Muscle layer of duodenum (tissue), 2 donors: ENCODE data around the gene UBASH3B.

Source experiments
- H3K27ac ChIP-seq: one replicate; pipeline ENCODE4 v1.7.0; 2013; ENCODE audit warnings: mild to moderate bottlenecking, low read length
- H3K27me3 ChIP-seq: one replicate; pipeline ENCODE4 v1.7.0; 2013; ENCODE audit warnings: low read depth, mild to moderate bottlenecking, control low read depth, low read length
- H3K36me3 ChIP-seq, 2 donors: one replicate each; pipeline ENCODE4 v1.7.0; 2013; ENCODE audit warnings: low read length in 2 of 2, control low read depth in 1 of 2, mild to moderate bottlenecking in 1 of 2; ENCODE audit not compliant: insufficient read depth in 2 of 2, control insufficient read depth in 1 of 2
- H3K4me1 ChIP-seq, 2 donors: one replicate each; pipeline ENCODE4 v1.7.0; 2013; ENCODE audit warnings: low read length in 2 of 2, mild to moderate bottlenecking in 2 of 2, control low read depth in 1 of 2, moderate library complexity in 1 of 2; ENCODE audit not compliant: insufficient read depth in 2 of 2, control insufficient read depth in 1 of 2
- H3K4me3 ChIP-seq, 2 donors: one replicate each; pipeline ENCODE4 v1.7.0; 2013; ENCODE audit warnings: low read length in 2 of 2, low read depth in 1 of 2, mild to moderate bottlenecking in 1 of 2
- H3K9me3 ChIP-seq, 2 donors: one replicate each; pipeline ENCODE4 v1.7.0; 2013; ENCODE audit warnings: low read length in 2 of 2, control low read depth in 1 of 2, mild to moderate bottlenecking in 1 of 2; ENCODE audit not compliant: control insufficient read depth in 1 of 2
- donor health status: healthy.

UBASH3B gene

DNA sequence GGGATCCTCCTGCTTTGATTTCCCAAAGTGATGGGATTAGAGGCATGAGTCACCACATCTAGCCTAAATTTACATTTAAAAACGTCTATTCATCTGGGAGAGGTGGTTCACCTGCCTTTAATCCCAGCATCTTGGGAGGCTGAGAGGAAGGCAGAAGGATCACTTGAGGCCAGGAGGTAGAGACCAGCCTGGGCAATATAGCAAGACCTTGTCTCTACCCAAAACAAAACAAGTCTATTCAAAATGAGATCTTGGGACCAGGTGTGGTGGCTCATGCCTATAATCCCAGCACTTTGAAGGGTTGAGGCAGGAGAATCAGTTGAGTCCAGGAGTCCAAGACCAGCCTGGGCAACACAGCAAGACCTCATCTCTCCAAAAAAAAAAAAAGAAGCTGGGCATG is 4.9 kb upstream of the UBASH3B start:
- Histone ChIP-seq H3K4me3 (no peak overlapping the region), H3K9me3 (no peaks in the 10 kb centered on the region), H3K27me3 (no peaks in the 10 kb centered on the region), H3K4me1 (peaks cover 0 to 14% of the 10 kb centered on the region in 2 donors), H3K27ac (no peak overlapping the region), H3K36me3 (no peaks in the 10 kb centered on the region)

DNA sequence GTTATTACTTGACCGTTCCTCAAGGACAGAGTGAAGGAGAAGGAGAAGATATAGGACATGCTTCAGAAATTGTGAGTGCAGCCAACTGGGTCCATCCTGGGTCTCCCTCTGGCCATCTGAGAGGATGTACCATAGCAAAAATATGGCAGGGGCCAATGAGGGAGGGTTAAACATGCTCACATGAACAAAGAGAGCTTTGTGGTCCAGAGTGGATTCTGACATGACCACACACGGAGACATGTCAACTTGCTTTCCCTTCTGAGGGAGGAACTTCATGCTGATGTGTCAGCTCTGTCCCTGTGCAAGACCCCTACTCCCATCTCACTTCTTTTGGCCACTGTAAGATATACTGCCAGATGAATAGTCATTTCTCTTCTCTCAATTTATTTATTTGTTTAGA is 3.0 kb upstream of the UBASH3B start:
- Histone ChIP-seq H3K36me3 (no peaks in the 10 kb centered on the region), H3K4me3 (no peak overlapping the region), H3K27me3 (no peaks in the 10 kb centered on the region), H3K27ac (no peak overlapping the region), H3K9me3 (no peaks in the 10 kb centered on the region), H3K4me1 (peaks cover 0 to 14% of the 10 kb centered on the region in 2 donors)

DNA sequence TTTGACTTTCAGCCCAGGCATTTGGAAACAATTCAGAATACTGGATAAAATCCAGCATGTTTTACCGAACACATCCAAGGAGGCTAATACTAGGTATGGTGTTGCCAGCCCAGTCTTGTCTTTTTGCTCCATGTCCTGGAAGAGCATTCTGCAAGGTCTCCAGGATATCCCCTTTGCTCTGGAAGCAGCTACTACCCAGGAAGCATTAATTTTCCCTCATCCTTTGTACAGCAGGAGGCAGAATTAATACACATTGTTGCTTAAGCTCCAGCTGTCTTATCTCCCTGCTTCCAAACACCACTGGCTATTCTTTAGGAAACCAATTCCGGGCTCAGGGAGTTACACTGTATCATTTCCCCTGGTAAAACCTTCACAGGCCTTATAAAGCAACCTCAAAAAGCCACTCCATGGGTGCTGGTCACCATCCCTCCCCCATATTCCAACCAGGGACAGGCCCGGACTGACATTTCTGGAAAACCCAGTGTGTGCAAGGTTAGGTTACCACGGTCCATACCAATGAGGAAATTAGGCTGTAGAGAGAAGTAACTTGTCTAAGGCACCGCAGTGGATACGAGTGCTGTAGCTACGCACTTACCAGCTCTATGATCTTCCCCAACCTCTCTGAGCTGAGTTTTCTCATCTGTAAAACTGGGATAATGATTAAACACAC is 1.5 kb upstream of the UBASH3B start:
- Histone ChIP-seq H3K9me3 (no peaks in the 10 kb centered on the region), H3K27ac (no peak overlapping the region), H3K4me3 (no peak overlapping the region), H3K4me1 (peaks cover 0 to 14% of the 10 kb centered on the region in 2 donors), H3K27me3 (no peaks in the 10 kb centered on the region), H3K36me3 (no peaks in the 10 kb centered on the region)

DNA sequence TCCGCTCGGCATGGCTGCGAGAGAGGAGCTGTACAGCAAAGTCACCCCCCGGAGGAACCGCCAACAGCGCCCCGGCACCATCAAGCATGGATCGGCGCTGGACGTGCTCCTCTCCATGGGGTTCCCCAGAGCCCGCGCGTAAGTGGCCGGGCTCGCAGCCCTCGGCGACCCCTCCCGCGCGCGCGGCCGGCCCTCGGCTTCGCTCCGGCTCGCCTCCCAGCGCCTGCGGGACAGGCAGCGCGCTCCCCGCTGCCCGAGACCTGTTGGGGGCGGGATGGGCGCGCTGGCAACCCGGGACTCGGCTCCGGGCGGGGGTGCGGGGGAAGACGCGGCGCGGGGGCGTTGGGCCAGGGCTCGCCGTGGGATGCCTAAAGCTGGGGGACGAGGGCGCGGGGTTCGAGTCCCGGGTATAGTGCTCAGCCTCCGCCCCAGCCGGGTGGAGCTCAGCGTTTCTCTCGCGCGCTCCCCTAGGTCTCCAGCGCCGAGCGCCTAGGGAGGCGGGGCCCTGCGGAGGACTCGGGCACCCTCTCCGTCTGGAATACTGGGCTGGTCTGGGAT is 630 bp downstream of the UBASH3B start:
- peak overlapping the region; percentile 74 to 82 for H3K4me3 ChIP-seq
- H3K9me3 ChIP-seq: no peaks in the 10 kb centered on the region
- no peaks in the 10 kb centered on the region for H3K27me3 ChIP-seq
- H3K27ac ChIP-seq: peak overlapping the region; percentile 60
- H3K4me1 ChIP-seq: peaks cover 0 to 14% of the 10 kb centered on the region in 2 donors
- H3K36me3 ChIP-seq: no peaks in the 10 kb centered on the region

DNA sequence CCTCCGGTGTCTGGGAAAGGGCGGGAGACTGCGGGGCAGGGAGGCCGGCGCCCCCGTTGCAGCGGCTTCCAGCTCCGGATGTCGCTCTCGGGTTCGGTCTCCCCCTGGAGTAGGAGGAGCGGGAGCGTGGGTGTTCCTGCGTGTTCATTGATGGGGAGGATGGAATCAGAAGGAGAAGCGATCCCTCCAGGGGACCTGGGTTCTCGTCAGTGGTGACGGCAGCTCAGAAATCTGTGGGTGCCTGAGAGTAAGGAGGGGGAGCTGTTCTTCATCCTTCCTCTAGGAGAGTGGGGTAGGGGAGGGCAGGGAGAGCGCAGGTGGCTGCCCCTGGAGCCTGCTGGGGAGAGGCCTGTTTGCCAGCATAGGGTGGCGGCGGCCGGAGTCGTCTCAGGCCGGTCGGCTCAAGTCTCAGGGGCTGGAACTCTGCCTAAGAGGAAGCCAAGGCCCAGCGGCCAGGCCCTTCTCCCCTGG is 1.1 kb downstream of the UBASH3B start:
- Histone ChIP-seq H3K4me1 (peaks cover 0 to 14% of the 10 kb centered on the region in 2 donors), H3K36me3 (no peaks in the 10 kb centered on the region), H3K27me3 (no peaks in the 10 kb centered on the region), H3K4me3 (peak overlapping the region; percentile 74 to 82), H3K9me3 (no peaks in the 10 kb centered on the region), H3K27ac (peak overlapping the region; percentile 54)

DNA sequence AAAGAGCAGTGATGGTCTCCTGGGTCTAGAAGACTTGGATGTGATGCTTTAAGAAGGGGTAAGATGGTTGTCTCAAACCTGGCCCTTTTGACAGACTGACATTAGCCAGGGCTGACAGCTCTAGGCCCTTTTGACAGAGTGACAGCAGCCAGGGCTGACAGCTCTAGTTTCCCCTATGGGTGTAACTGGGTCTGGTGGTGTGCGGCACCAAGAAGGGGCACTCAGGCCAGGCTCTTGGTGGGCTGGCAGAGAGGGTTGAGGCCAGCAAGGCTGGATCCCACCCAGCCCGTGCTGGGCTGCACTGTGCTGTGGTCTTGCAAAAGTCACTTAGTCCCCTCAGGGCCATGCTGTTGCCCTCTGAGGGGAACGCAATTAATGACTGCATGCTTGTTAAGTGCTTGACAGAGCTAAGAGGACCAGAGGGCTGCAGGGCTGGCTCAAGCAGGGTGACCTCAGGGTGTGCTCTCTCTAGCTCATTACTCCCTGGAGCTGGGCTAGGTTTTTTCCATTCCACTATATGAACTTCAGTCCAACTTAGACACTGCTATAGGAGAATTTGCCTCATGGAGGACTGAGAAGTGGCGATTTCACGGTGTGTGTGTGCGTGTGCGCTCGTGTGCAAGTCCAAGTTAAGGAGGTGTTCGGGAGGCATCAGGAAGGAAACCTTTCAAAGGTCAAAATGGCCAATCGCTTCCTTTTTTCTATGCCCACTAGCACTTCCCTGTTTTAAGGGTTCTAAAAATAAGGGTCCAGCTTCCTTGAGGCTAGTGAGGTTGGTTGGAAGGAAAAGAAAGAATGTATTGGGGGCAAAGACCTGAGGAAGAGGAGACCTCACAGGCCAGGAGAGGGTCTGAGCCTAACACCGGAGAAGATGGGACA is 4.4 kb downstream of the UBASH3B start:
- Histone ChIP-seq H3K27me3 (no peaks in the 10 kb centered on the region), H3K9me3 (no peaks in the 10 kb centered on the region), H3K4me1 (peaks cover 5% of the 10 kb centered on the region in 2 donors), H3K36me3 (no peaks in the 10 kb centered on the region), H3K4me3 (no peak overlapping the region), H3K27ac (no peak overlapping the region)

DNA sequence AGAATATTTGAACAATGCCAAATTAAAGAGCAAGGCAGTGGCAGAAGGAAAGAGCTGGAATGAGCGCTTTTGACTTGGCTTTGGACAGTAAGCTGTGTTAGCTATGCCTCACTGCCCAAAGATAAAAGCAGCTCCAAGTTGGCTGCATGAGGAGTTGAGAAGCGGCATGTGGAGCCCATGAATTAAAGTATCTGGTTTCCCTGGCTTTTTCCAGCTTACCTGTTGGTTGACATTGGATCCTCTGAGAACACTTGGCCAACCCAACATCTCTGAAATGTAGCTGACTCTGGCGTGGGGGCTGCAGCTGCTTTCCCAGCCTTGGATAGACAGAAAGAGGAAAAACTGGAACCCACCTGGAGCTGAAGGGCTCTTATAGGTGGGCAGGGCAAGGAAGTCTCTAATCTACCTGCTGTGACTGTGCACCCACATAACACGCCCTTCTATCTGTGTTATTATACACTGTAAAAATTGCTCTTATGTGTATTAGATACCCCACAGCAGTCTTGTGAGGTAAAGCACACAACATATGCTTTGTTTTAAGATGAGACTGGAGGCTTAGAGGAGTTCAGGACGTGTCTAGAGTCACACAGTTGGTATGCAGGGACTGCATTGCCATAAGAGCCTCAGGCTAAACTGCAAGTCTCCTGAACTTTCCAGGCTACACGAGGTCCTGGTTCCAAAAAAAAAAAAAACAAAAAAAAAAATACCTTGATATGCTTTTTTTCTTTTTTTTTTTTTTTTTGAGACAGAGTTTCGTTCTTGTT is 5.8 kb downstream of the UBASH3B start:
- H3K27ac ChIP-seq: no peak overlapping the region
- H3K4me3 ChIP-seq: no peak overlapping the region
- peaks cover 4 to 5% of the 10 kb centered on the region in 2 donors for H3K4me1 ChIP-seq
- H3K36me3 ChIP-seq: no peaks in the 10 kb centered on the region
- H3K9me3 ChIP-seq: no peaks in the 10 kb centered on the region
- H3K27me3 ChIP-seq: no peaks in the 10 kb centered on the region

DNA sequence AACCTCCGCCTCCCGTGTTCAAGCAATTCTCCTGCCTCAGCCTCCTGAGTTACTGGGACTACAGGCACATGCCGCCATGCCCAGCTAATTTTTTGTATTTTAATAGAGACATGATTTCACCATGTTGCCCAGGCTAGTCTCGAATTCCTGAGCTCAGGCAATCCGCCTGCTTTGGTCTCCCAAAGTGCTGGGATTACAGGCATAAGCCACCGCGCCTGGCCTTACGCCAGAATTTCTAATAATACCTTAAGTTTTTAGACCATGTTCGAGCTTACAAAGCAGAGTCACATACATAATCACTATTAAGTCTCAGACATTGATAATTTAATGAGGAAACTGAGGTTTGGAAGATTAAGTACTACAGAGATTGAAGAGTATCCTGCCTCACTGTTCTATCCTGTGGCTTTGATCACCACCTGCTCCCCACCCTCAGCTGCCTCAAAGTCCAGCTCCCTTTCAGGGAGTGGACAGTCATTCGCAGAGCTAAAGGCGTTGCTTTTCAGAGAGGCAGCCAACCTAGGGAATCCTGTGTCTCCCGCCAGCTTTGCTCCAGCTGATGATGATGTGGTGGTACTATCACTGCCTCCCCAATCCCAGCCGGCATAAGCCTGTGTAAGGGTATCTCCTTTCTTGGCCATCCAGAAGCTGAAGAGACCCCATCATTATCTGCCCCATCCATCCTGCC is 7.7 kb downstream of the UBASH3B start:
- Histone ChIP-seq H3K4me1 (peaks cover 5 to 7% of the 10 kb centered on the region in 2 donors), H3K27me3 (no peaks in the 10 kb centered on the region), H3K4me3 (no peak overlapping the region), H3K36me3 (no peaks in the 10 kb centered on the region), H3K9me3 (no peaks in the 10 kb centered on the region), H3K27ac (no peak overlapping the region)

DNA sequence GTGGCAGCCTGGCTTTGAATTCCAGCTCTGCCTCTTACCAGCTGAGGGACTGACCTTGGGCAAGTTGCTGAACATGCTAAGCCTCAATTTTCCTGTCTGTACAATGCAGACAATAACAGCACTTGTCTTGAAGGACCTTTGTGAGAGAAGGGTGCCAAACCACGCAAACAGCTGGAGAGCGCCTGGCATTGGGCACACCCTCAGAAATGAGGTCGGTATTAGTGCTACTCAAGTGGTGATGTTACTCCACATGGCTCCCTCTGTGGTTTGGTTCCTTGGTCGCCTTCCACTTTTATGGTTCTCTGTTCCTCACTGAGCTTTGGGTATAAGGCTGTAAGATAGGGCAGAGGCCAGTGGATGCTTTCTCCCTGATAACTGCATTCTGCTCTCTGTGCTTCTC is 8.2 kb downstream of the UBASH3B start:
- Histone ChIP-seq H3K4me1 (peaks cover 7 to 9% of the 10 kb centered on the region in 2 donors), H3K4me3 (no peak overlapping the region), H3K27me3 (no peaks in the 10 kb centered on the region), H3K9me3 (no peaks in the 10 kb centered on the region), H3K36me3 (no peaks in the 10 kb centered on the region), H3K27ac (no peak overlapping the region)

DNA sequence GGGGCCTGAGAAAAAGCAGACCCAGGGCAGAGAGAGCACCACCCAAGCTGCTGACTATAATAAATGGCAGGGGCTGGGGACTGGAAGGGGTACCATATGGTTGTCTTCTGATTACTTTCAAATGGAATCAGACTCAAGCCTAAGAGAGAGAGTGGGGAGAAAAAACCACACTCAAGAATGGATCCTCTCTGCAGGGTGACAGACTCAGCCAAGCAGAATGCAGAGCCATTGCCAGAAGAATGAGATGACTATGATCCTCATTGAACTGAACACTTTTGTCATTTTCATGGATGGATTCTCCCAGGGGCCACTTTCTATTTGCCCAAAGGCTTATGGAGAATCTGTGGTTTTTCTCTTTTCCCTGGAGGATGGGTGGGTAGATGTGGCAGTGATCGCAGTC is 8.7 kb downstream of the UBASH3B start:
- no peak overlapping the region for H3K27ac ChIP-seq
- H3K27me3 ChIP-seq: no peaks in the 10 kb centered on the region
- peaks cover 7 to 9% of the 10 kb centered on the region in 2 donors for H3K4me1 ChIP-seq
- no peaks in the 10 kb centered on the region for H3K9me3 ChIP-seq
- H3K36me3 ChIP-seq: no peaks in the 10 kb centered on the region
- no peak overlapping the region for H3K4me3 ChIP-seq
